CD4-positive, alpha-beta T cell treated with Interferon alpha-2 for 1 hour (primary cell): ENCODE measurements around the gene MVB12A.
A peak's percentile ranks its signal among the peaks of the same experiment; 100 is the strongest.

Experiments
- DNase-seq, 2 donors: peaks; one replicate each; pipeline ENCODE4 v3.0.0-alpha.2; 2020 to 2022

MVB12A gene

GRCh38 chr19:17405250-17406045 is 14.4 kb upstream of the MVB12A start, which contains the start of gene BST2:
BST2 (minus strand) TSS chr19:17405630; CDS start chr19:17405575, 55 bp downstream.
- peak; percentile 89 to 94 for DNase-seq

GRCh38 chr19:17406046-17406886 is 13.6 kb upstream of the MVB12A start:
- peak; percentile 65 to 70 for DNase-seq

GRCh38 chr19:17406887-17407196 is 13.0 kb upstream of the MVB12A start:
- peak in 1 of 2 donors; percentile 44 for DNase-seq

- no peak for DNase-seq
Measured at GRCh38 chr19:17409990-17410389, 9.9 kb upstream of the MVB12A start.

GRCh38 chr19:17411801-17412200 is 8.0 kb upstream of the MVB12A start:
- no peak for DNase-seq

GRCh38 chr19:17414097-17414496 is 5.8 kb upstream of the MVB12A start:
- no peak for DNase-seq

- no peak for DNase-seq
Measured at GRCh38 chr19:17415121-17415520, 4.7 kb upstream of the MVB12A start.

- DNase-seq = no peak
Measured at GRCh38 chr19:17418710-17419109, 1.1 kb upstream of the MVB12A start.

GRCh38 chr19:17419154-17419620 is 660 bp upstream of the MVB12A start:
- DNase-seq = no peak

GRCh38 chr19:17420475-17420924 is 653 bp downstream of the MVB12A start:
- DNase-seq = peak in 1 of 2 donors; percentile 37

- DNase-seq = no peak
Measured at GRCh38 chr19:17421942-17422341, 2.1 kb downstream of the MVB12A start.

GRCh38 chr19:17423429-17424208 is 3.8 kb downstream of the MVB12A start:
- DNase-seq = no peak

GRCh38 chr19:17424743-17425365 is 5.0 kb downstream of the MVB12A start:
- DNase-seq = peak in 1 of 2 donors; percentile 35

GRCh38 chr19:17429641-17430113 is 9.8 kb downstream of the MVB12A start:
- no peak for DNase-seq

GRCh38 chr19:17431417-17431816 is 11.6 kb downstream of the MVB12A start:
- DNase-seq = no peak

GRCh38 chr19:17435218-17435617 is 15.4 kb downstream of the MVB12A start:
- no peak for DNase-seq

- DNase-seq = no peak
Measured at GRCh38 chr19:17436094-17436873, 16.4 kb downstream of the MVB12A start.

- no peak for DNase-seq
Measured at GRCh38 chr19:17436874-17437267, 17.0 kb downstream of the MVB12A start.

- DNase-seq = peak in 1 of 2 donors; percentile 24
Measured at GRCh38 chr19:17441241-17442021, 21.6 kb downstream of the MVB12A start.

GRCh38 chr19:17445526-17446165 is 25.8 kb downstream of the MVB12A start:
- no peak for DNase-seq
